Ishikawa (cell line): ENCODE results near the gene FGFR3.

Experiments used
- CEBPB ChIP-seq: IDR thresholded peaks from 2 replicates; pipeline ENCODE4 v1.6.1; 2012
- EGR1 ChIP-seq: IDR thresholded peaks from 2 replicates; pipeline ENCODE4 v1.6.1; 2012
- NFIC ChIP-seq: IDR thresholded peaks from 2 replicates; pipeline ENCODE4 v1.6.1; 2012
- TAF1 ChIP-seq: IDR thresholded peaks from 2 replicates; pipeline ENCODE4 v1.6.1; 2012; ENCODE audit warnings: low read depth, mild to moderate bottlenecking
- YY1 ChIP-seq: IDR thresholded peaks from 2 replicates; pipeline ENCODE4 v1.6.1; 2012; ENCODE audit warnings: low read depth
- TF ChIP-seq, protein P1 (sequence below): IDR thresholded peaks from 2 replicates; pipeline ENCODE4 v1.6.1; 2012

DNA sequence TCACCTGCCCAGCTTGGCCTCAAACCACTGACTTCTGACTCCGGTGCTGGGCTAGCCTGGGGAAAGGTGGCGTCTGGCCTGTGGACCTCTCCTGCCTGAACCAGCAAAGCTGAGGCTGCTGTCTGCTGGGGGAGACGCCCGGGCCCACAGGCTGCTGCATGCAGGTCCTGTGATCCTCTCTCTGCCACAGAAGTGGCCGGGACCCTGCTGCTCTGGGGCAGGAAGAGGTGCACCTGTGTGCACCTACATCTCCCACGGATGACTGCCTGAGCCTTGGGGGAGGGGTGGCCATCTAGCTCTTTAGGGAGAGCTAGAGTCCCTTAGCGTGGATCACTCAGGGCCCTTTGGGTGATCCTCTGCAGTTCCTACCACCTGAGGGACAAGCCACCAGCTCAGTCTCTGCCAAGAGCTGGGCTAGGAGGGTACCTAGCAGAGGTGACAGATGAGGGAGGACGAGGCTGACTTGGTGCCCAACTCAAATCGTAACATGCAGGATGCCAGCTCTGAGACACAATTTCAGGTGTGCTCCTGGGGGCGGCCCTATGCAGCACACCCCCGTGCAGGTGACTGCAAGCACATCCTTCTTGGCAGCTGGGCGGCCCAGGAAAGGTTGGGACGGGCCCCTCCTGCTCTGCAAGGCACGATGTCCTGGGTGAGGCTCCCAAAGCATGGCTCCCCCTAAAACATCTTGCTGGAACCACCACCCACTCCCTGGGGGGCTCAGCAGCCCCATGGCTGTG, 40.4 kb downstream of the FGFR3 start:
- TF ChIP-seq CEBPB (no peak), TAF1 (no peak), NFIC (no peak), EGR1 (no peak), YY1 (no peak)
- TF ChIP-seq, protein P1, sequence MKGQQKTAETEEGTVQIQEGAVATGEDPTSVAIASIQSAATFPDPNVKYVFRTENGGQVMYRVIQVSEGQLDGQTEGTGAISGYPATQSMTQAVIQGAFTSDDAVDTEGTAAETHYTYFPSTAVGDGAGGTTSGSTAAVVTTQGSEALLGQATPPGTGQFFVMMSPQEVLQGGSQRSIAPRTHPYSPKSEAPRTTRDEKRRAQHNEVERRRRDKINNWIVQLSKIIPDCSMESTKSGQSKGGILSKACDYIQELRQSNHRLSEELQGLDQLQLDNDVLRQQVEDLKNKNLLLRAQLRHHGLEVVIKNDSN = no peak
